ENCODE data around the gene SLC22A31.
"Not testable (repeated sequence)": the region's sequence is repeated elsewhere in the genome, so short reads cannot be mapped to it uniquely, and the experiment has no call there.

SLC22A31 gene

GRCh38 chr16:89192956-89193575 lies 7.3 kb downstream of the SLC22A31 start:
- DNase-seq = peak; percentile 65

GRCh38 chr16:89192186-89192955 lies 8.0 kb downstream of the SLC22A31 start:
- DNase-seq = peak; percentile 66

DNA sequence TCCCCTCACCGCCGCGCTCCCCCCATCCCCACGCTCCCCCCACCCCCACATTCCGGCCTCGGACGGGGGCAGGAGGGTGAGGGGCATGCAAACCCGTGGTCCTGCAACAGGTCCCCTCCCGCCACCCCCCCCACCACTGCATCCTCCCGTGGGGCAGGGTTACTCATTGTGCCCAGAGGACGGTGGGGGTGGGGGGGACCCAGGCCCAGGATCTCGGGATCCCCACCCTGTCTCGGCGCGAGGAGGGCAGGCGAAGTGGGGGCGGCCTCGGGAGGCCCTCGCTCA lies 8.5 kb downstream of the SLC22A31 start:
- DNase-seq = no peak

DNA sequence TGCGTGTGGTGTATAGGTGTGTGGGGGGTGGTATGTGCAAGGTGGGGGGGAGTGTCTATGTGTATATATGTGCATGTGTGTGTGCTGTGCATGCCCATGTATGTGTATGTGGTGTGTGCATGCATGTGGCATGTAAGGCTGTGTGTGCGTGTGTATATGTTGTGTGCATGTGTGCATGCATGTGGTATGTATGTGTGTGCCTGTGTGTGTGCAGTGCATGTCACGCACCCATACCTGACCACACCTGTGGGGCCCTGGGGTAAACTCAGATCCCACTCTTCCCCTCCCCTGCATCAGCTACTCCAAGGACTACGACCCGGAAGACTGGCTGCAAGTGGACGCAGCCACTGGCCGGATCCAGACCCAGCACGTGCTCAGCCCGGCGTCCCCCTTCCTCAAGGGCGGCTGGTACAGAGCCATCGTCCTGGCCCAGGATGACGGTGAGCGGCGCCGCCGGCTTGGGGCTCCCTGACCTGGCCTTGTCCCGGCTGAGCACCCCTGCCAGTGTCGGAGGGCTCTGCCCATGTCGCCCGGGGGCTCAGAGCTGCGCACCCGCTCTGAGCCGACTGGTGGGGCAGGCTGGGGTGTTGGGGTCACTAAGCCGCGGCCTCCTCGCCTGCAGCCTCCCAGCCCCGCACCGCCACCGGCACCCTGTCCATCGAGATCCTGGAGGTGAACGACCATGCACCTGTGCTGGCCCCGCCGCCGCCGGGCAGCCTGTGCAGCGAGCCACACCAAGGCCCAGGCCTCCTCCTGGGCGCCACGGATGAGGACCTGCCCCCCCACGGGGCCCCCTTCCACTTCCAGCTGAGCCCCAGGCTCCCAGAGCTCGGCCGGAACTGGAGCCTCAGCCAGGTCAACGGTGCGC lies 9.1 kb downstream of the SLC22A31 start:
- DNase-seq = no peak

DNA sequence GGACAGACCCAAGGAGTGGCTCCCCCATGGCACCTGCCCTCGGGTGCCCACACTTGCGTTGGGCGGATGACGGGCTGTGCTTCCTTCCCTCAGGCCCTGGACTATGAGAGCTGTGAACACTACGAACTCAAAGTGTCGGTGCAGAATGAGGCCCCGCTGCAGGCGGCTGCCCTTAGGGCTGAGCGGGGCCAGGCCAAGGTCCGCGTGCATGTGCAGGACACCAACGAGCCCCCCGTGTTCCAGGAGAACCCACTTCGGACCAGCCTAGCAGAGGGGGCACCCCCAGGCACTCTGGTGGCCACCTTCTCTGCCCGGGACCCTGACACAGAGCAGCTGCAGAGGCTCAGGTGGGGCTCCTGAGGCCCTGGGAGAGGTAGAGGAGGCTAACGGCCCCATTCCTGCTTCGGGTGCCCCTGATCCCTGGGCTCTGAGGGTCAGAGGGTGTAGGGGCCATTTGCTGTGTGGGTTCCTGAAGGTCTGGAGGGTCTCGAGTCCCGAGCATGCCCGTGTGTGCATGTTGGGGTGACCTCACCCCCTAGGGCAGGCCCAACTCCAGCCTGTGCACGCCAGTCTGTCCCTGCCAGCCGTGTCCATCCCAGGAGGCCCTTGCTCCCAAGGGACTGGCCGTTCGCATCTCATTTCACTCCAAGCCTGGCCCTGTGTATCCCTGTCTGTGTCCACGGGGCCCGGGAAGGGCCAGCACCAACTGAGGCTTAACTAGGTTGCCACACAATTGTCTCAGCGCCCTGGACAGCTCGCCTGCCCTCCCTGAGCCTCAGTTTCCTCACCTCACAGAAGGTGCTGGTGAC lies 10.0 kb downstream of the SLC22A31 start:
- no peak for DNase-seq

DNA sequence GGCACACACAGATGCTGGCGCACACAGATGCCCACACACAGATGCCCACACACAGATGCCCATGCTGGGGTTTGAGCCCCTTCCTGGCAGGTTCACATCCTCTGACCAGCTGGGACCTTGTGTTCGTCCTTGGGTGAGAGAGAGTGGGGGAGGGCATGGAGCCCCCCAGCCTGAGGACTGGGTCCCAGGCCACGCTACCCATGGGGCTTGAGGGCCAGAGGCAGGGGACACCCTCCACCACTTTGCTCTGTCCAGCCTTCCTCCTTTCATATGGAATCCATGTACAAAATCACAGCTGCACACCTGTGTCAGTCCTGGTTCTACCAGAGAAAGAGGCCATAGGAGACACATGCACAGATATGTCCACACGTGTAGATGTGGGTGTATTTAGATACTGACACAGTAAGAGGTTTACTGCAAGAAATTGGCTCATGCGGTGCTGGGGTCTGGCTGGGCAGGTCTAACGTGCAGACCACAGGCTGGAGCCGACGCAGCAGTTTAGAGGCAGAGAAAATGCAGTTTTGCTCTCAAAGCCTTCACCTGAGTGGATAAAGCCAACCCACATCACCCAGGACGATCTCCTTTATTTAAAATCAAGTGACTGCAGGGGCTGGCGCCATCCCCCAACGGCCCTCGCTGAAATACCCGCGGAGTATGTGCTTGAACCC lies 10.8 kb downstream of the SLC22A31 start:
- DNase-seq = no peak

DNA sequence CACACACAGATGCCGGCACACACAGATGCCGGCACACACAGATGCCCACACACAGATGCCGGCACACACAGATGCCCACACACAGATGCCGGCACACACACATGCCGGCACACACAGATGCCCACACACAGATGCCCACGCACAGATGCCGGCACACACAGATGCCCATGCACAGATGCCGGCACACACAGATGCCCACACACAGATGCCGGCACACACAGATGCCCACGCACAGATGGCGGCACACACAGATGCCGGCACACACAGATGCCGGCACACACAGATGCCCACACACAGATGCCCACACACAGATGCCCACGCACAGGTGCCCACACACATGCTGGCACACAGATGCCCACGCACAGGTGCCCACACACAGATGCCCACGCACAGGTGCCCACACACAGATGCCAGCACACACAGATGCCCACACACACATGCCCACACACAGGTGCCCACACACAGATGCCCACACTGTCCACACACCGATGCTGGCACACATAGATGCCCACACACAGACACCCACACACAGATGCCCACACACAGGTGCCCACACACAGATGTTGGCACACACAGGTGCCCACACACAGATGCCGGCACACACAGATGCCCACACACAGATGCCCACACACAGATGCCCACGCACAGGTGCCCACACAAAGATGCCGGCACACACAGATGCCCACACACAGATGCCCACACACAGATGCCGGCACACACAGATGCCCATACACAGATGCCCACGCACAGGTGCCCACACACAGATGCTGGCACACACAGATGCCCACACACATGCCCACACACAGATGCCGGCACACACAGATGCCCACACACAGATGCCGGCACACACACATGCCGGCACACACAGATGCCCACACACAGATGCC lies 11.6 kb downstream of the SLC22A31 start:
- not testable (repeated sequence) for DNase-seq

- peak; percentile 41 for DNase-seq
These were observed 12.5 kb downstream of the SLC22A31 start for GRCh38 chr16:89187770-89188392.

- DNase-seq = peak; percentile 41
These were observed 13.1 kb downstream of the SLC22A31 start for GRCh38 chr16:89187032-89187769.

GRCh38 chr16:89186593-89187031 lies 13.7 kb downstream of the SLC22A31 start:
- not testable (repeated sequence) for DNase-seq

DNA sequence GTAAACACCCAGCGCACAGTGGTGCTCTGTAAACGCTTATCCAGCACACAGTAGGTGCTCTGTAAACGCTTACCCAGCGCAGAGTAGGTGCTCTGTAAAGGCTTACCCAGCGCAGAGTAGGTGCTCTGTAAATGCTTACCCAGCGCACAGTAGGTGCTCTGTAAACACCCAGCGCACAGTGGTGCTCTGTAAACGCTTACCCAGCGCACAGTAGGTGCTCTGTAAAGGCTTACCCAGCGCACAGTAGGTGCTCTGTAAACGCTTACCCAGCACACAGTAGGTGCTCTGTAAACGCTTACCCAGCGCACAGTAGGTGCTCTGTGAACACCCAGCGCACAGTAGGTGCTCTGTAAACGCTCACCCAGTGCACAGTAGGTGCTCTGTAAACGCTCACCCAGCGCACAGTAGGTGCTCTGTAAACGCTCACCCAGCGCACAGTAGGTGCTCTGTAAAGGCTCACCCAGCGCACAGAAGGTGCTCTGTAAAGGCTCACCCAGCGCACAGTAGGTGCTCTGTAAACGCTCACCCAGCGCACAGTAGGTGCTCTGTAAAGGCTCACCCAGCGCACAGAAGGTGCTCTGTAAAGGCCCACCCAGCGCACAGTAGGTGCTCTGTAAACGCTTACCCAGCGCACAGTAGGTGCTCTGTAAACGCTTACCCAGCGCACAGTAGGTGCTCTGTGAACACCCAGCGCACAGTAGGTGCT lies 14.3 kb downstream of the SLC22A31 start:
- not testable (repeated sequence) for DNase-seq

- DNase-seq = no peak
These were observed 15.2 kb downstream of the SLC22A31 start for GRCh38 chr16:89184933-89185794.

GRCh38 chr16:89184677-89184932 lies 15.7 kb downstream of the SLC22A31 start:
- no peak for DNase-seq

- DNase-seq = no peak
These were observed 16.2 kb downstream of the SLC22A31 start for GRCh38 chr16:89183975-89184676.

DNA sequence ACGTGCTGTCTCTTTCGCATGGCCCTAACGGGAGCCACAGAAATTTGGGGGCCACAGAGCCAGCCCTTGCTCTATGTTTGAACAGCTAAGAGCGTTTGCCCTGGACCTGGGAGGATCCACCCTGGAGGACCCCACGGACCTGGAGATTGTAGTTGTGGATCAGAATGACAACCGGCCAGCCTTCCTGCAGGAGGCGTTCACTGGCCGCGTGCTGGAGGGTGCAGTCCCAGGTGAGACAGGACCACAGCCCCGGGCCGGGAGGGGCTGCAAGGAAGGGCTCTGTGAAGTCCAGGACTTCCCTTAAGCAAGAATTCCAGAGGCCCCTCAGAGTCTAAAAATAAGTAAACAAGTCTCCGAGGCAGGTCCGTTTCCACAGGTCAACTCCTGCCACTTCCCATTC lies 16.9 kb downstream of the SLC22A31 start:
- no peak for DNase-seq

- DNase-seq = no peak
These were observed 20.6 kb downstream of the SLC22A31 start for GRCh38 chr16:89179656-89180315.

- DNase-seq = no peak
These were observed 21.2 kb downstream of the SLC22A31 start for GRCh38 chr16:89179148-89179484.
